Left ventricle myocardium superior (tissue), 1 donor: ENCODE measurements around the gene OCA2. TPM values are rescaled to one million over a fixed set of nuclear protein-coding genes. Genes with fewer than 3 reads are reported as not detected.
"Not testable (repeated sequence)": the region's sequence is repeated elsewhere in the genome, so short reads cannot be mapped to it uniquely, and the experiment has no call there.

Experiments
- ATAC-seq: fragments of 200-7000 bp; cut with Tn5 transposase; one replicate; pipeline ENCODE4 v1.9.1; 2020; ENCODE audit warnings: mild to moderate bottlenecking, moderate library complexity
- DNase-seq: peaks from one replicate; pipeline ENCODE4 v3.0.0-alpha.2; 2020
- intact Hi-C: fragments of 100-400 bp; cut with micrococcal nuclease; formaldehyde crosslinking; loops from one replicate; pipeline ENCODE4 v1.11.0; 2022
- total RNA-seq: library from RNA; stranded (reverse); fragmentation: NEBNext Ultra II Directional; extraction: Animal tissue kit (Norgen Biotek cat#: 25700); gene quantifications from one replicate; pipeline ENCODE4 v1.2.1, GENCODE V29; 2021
- donor health status: DM: no; HTN: yes; CAD: no; lungs with severe emphysema.

OCA2 gene
- total RNA-seq, 1 donor from 2014 or later, result 0.15 TPM

DNA sequence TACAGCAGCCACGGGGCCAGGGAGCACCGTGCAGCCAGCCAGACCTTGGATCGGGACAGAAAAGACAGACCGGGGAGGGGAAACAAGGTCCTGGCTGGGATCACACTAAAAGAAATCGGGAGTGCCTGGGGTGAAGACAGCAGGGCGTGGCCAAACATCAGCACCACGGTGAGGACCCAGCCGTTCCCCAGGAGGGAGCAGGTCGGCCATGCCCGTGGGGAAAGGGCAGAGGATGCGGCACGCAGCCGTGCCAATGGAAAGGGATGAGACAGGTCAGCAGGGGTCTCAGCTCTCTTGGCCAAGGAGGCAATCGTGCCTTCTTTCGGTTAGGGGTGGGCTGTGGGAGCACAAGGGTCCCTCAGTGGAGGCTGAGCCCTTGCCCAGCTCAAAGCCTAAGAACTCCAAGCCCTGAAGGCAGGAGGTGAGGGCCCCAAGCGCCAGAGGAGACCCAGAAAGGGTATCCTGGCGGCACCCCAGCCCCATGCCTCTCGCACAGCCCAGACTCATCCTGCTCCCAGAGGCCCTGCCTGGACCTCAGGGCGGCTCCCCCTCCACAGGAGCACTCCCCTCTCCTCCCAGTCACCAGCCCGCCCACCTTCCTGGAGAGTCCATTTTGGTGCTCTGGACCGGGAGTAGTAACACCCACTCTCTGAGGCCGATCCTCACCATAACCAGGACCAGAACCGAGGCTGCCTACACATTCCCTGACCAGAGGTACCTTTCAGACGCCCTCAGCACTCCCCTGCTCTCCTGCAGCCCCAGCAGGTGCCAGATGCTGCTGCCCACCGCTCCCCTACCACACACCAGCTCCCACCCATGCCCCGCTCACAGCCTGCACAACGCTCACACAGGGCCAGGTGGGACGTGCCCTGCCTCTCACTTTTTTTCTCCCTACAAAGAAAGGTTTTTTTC, 23.2 kb upstream of the OCA2 start:
- DNase-seq (no peak), ATAC-seq (no peak)
- intact Hi-C loops, result no loop called here

DNA sequence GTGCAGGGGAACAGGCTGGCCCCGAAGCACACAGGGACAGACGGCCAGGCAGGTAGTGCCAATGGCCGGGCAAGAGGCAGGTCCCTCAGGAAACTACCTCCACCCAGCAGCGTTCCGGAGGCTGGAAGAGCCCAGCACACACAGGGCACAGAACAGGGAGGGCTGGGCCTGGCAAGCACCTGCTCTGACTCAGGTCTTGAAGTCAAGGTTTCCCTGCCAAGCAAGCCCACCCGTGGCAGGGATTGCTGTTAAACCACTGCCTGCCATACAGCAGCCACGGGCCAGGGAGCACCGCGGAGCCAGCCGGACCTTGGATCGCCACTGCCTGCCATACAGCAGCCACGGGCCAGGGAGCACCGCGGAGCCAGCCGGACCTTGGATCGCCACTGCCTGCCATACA, 22.5 kb upstream of the OCA2 start:
- intact Hi-C loops, DNase-seq, ATAC-seq: not testable (repeated sequence)

DNA sequence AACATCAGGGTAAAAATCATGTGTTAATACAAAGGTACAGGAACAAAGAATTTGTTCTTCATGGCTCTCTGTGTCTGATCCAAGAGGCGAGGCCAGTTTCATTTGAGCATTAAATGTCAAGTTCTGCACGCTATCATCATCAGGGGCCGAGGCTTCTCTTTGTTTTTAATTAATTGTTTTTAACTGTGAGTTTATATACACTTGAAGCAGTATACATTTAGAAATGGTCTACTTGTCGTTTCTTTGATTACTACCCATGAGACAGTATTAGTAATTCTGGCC, 21.2 kb upstream of the OCA2 start:
- ATAC-seq (no peak), DNase-seq (no peak)
- intact Hi-C loops, result no loop called here

DNA sequence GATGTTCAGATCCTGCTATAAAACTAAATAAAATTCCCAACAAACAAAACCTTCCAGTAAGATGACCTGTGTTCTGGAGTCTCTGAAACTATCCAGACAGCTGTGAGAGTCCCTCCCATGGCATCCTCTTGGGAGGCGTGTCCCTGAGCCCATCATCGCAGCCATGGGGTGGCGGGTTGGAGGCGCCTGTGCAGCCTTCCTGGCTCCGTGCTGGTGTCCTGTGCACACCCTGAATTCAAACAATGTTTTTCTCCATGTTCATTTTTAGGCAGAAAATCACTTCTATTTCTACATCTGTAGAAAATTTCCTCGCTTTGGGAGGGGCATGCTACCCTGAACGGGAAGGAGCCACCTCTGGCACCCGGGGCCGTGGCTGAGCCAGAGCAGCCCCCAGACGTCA, 19.4 kb upstream of the OCA2 start:
- intact Hi-C loops, result no loop called here
- no peak for DNase-seq
- ATAC-seq, result no peak

DNA sequence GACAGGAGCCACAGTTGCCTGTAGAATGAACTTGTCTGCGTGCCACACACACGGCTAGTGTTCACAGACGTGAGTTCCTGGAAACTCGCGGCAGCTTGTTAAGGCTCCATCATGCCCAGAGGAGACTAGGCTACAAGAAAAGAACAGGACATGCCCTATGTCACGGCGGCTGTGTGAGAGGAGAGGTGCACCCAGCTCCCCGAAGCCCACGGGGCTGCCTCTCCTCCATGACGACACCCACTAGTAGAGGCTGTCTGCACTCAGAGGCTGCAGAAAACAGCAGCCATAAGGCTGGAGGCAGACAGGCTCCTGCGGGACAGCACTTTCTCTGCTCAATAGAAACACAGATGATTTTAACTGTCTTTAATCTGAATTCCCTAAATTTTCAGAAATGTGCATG, 19.0 kb upstream of the OCA2 start:
- DNase-seq (no peak), ATAC-seq (no peak)
- intact Hi-C loops, result no loop called here

DNA sequence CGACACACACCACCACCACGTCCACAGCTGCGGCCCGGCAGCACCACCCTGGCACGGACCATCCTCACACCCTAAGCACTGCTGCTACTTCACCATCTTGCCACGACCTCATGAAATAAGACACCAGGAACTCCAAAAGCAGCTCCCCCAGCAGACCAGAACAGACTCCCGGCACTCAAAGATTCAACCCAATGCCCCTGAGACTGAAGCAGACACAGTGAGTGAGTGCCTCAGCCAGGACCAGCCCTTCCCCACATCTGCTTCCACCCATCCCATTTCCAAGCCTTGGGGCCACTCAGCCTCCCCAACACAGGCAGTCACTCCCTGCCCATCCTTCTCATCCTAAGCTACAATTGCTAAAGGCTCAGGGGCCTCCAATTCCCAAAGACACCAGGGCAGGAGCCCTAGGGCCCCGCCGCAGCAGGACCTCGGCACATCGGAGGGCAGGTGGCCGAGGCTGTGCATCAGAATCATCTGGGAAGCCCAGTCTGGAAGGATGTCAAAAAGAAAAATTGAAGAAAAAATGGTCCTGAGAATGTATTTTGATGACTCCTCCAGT, 18.4 kb upstream of the OCA2 start:
- ATAC-seq (no peak), DNase-seq (no peak)
- intact Hi-C loops, result no loop called here

DNA sequence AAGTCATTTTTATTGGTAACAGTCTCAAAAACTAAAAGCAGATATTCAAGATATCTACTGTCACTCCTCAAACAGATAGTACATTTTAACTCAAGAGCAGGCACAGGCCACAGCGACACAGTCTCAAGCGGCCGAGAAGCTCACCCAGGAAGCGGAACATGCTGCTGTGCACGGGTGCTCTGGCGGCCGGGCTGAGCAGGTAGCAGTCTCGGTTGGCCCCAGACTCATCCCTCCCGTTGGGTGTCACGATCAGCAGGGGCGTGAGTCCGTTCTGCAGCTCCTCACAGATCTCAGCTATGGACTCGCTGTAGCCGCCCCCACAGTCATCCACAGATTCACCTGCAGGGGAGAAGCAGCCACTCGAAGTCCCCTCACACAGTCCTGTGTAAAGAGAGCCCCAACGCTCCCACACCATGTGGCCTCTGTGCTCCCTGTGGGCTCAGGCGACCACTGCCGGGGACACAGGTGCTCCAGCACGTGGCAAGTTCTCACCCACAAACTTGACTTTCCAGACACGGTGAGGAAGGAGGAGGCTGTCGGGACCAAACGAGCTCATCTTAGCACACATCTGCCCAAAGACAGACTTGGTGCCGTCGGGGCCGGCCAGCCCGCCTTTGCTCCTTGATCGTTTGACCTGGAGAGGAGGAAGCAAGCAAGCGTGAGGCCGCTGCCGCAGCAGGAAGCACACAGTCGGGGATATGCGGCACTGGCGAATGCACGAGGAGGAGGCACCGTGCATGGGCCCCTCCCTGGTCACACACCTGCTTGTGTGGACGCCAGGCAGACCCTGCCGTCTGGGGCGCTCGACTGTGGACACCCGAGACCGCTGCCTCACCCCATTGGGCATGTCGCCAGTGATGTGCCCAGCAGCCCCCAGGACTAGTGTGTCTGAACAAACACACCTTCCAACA, 17.7 kb upstream of the OCA2 start:
- no peak for ATAC-seq
- no peak for DNase-seq
- intact Hi-C loops, result no loop called here

DNA sequence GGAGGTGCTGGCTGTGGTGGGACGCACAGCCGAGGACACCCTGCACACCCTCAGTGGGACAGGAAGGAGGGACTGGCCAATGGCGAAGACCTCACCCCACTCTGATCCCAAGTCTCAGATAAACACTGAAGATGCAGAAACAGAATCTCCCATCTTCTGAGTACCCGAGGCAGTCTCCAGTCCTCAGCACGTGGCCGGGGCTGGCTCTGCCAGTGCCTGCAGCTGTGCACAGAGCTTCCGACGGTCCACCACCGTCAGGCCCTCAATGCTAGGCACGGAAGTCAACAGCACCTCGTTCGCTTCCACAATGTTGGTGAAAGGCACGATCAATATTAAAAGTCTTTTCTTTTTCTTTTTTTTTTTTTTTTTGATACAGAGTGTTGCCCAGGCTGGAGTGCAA, 16.8 kb upstream of the OCA2 start:
- ATAC-seq, result no peak
- DNase-seq, result no peak
- intact Hi-C loops, result no loop called here

DNA sequence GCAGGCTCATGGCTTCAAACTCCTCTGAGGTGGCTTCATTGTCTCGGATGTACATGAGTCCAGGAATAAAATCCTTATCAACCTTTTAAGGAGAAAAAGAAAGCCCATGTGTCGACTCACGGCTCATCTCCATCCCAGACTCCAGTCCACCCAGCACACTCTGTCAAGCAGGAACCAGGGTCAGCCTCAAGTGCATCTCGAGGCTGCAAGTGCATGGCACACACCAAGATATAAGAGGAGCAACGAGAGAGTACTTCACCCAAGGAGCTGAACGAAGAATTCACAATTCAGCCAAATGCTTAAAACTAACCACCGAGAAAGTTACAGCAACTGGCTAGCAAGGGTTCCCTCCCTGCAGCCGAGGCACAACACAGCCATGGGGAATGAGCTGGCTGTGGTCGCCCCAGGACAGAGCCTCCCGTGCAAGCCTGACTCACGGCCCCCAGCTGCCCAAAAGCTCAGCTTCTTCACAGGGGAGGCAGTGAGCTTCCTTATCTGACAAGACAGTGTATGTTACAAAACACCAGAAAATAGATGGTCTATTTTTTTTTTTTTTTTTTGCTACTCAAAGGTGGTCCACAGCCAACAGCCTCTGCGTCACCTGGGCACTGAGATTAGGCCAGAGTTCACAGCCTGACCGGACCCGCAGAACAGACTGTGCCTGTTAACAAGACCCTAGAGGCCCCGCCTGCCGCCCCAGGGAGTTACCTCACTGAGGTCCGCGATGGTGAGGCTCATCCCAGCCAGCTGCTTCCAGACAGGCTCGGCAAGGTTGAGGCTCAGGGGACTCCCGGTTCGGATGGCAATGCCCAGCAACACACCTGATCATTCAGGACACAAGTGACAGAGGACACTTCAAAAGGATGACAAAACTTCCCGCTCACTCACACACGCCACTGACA, 15.9 kb upstream of the OCA2 start:
- ATAC-seq, result no peak
- intact Hi-C loops, result no loop called here

DNA sequence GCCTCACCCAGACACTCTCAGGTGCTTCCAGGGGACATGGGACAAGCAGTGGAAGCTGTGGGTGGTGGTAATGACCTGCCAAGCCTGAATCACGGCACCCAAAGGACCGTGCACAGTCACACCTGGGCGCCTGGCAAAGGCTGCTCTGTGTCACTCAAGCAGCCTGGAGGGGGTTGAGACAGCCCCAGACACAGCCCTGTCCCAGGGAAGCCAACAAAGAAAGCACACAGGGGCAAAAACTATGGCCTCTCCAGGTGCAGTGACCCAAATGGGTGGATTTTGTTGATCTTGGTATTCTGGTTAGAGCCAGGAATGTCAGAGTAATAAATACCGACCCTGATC, 15.0 kb upstream of the OCA2 start:
- DNase-seq, result no peak
- intact Hi-C loops, result no loop called here
- ATAC-seq, result no peak

More for the DNA sequence above, 15.9 kb upstream of the OCA2 start:
- no peak for DNase-seq

DNA sequence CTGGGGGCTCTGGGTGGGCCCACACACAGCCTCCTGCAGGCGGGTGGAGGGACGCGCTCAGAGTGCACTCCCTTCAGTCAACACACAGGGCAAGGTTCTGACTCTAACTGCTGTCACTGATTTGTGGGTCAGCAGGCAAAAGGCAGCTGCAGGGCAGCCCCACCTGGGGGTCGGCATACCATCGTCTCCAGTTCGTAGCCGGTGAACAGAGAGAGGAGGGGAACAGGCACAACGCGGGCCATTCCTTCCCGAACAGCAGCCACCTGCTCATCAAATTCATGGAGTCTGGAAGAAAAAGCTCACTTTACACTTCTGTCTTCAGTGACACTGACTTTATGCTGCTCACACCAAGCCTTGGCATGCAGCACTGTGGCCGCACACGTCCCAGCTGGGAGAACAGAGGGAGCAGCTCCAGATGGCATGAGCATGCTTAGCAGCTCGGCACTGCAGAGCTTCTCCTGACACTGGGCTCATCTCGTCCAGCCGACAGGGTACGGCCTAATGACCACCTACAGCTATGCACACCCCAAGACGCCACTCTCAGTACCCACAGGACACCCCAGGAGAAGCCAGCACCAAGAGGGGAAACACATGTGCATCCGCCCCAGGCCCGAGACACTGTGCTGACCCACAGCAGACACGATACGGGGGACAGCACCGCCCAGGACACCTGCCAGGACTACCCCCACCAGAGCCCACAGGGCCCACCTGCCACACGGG, 14.4 kb upstream of the OCA2 start:
- intact Hi-C loops, result no loop called here
- ATAC-seq (no peak), DNase-seq (no peak)

DNA sequence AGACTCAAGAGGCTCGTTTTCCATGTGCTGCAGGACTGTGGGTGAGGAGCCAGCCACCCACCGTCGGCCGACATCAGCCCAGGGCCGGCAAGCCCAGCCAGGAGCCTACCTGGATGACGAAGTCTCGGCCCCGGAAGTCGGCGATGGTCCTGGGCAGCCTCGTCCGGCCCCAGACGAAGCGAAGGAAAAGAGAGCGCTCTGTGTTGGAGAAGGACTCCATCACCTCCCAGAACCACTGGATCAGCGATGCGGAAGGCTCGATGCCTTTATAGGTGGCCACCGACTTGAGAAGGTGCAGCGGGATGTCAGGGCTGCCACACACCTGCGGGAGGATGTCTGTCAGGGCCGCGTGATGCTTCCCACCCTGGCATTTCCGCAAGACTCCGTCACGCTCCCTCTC, 13.8 kb upstream of the OCA2 start:
- ATAC-seq, result no peak
- no peak for DNase-seq
- intact Hi-C loops, result no loop called here

DNA sequence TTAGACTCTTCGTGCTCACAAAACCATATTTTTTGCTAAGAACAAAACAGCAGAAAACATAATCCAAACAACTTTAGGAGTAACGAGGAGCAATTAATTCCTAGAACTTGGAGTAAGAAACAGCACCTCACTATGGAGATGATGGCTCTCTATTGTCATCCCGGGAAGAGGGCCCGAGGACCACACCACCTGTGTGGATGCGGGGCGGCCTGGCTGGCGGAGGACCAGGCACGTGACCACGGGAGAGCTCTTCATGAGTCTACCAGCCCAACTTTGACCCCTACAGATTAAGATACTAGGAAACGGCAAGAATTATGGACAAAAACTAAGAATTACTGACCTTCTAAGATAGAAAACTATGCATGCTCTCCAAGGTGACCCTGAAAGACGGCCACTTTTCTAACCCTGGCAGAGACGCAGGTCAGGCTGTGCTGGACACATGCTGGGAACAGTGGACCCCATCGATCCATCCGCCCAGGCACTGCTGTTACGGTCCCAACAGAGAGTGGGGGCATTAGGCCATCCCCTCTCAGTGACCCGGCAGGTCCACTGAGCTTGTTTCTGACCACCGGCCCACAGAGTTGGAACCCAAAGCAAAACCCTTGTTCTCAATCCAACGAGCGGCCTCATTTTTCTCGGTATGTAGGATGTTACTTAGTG, 13.1 kb upstream of the OCA2 start:
- no peak for DNase-seq
- ATAC-seq, result no peak
- intact Hi-C loops, result no loop called here

DNA sequence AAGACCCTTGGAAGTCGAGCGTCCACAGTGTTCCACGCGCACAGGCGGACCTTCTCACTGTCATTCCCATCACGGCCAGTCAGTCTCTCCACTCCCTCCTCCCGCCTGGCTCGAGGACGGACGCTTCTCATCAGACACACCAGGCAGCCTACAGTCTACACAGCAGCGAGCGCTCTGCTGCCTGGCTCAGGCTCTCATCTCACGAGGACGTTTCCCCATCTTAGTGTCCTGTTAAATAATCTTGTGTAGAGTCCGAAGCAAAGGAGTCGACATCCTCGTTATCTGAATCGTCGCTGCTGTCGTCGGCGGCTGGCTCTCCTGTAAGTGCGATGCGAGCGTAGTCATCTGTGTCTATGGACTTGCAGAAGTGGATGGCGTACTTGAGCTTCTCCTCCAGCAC, 12.4 kb upstream of the OCA2 start:
- intact Hi-C loops, result no loop called here
- ATAC-seq (no peak), DNase-seq (no peak)

DNA sequence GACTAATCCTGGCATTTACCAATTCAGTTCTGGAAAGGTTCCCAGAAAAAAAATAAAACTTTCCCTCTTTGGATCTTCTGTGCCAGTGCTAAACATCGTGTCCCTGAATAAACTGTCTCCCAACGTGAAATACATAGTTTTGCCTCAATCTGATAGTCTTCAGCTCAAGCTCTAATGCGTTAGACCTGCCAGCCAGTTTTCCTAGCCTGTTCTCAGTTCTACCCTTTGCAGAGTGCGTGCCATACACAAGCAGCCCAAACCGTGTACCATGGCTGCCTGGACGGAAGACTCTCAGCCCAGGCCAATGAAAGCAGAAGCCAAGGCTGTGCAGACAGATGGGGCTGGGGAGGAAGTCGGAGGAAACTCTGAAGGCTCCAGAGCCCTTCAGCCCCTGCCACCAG, 11.4 kb upstream of the OCA2 start:
- intact Hi-C loops, result no loop called here
- ATAC-seq, result no peak
- no peak for DNase-seq

DNA sequence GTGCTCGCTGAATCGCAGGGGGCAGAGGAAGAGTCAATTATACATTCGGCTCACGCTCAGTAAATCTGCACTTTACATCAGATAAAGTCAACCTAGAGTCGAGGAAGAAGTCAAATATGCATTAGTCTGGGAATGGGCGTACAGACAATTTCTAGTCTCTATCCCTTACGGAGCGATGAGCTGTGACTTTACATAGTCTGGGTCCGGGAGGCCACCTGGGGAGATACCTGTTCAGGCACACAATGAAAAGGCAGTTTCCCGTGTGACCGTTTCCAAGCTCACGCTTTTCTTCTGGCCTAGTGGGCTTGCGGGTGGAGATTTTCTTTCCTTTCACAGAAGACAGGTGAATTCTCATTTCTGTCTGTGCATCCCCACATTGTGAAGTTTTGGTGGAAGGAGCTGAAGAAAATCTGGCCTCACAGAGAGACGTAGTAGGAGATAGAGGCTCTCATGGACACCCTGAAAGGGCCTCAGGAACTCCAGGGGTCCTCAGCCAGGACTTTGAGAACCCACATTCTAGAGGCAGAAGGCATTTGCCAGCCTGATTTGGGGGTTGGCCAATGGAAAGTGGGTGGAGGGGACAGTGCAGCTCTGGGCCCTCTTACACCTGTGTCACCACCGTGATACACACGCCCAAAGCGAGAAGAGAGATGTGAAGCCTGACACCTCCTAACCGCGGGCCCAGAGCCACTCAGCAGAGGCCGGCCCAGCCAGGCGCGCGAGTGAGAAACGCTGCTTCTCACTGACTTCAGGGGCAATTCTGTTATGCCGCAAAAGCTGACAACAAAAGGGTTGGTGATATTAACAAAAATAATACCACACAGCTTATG, 10.7 kb upstream of the OCA2 start:
- intact Hi-C loops, result no loop called here
- no peak for ATAC-seq
- DNase-seq, result no peak

DNA sequence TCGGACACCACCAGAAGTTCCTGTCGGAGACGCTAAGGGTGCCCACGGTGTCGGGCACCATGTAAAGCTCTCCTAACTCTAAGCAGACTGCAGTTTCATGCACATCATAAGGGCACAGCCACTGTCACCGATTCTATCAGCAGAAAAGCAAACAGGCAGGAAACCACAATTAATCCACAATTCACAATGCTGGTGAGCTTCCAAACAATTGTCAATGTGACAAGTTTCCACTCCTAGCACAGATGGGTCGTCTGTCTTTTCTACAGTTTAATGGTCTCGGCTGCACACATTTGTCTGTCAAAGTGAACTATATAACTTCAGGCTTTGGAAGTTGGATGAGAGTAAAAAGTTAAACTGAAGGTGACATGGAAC, 8.8 kb upstream of the OCA2 start:
- ATAC-seq, result no peak
- intact Hi-C loops, result no loop called here
- no peak for DNase-seq
